HG02884 (cell line): ENCODE results near the gene SORL1-AS1.

Experiments used
- ATAC-seq: cut with Tn5 transposase; IDR thresholded peaks from one replicate; pipeline ENCODE4 v1.9.1; 2021; ENCODE audit warnings: mild to moderate bottlenecking, moderate library complexity; ENCODE audit not compliant: unreplicated experiment

The SORL1-AS1 gene

DNA sequence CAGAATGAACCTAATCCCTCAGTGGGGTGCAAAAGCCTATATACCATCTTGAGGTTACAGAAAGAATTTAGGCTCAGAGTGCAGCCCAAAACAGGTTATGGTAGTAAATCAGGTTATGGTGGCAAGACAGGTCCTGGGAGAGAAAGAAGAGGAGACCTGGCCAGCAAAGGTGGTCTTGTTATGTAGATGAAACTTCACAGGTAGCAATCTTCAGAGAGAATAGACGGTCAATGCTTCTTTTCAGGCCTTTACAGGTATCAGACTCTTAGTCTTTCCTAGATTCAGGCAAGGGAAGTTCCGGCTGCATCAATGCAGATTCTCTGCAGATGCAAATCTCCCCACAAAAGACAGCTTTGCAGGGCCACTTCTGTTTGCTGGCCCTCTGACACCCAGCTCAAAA lies 46.5 kb downstream of the SORL1-AS1 start:
- ATAC-seq: no peak

DNA sequence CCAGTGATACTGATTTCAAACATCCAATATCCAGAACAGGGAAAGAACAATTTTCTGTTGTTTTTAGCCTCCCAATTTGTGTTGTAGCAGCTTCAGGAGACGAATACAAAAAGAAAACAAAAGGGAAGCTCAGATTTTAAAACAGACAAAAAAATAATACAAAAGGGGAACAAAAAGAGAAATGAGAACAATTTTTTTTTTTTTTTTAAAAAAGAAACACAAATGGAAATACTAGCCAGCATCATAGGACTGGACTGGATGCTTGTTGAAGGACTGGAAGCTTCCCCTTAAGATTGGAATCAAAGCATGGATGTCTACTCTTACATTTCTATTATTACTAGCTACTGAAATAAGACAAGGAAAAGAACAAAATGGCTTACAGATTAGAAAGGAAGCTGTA lies 47.1 kb downstream of the SORL1-AS1 start:
- ATAC-seq: no peak

- ATAC-seq: no peak
Measured at GRCh38 chr11:121394785-121395184, 58.0 kb downstream of the SORL1-AS1 start.

GRCh38 chr11:121393855-121394254 lies 58.9 kb downstream of the SORL1-AS1 start:
- no peak for ATAC-seq

DNA sequence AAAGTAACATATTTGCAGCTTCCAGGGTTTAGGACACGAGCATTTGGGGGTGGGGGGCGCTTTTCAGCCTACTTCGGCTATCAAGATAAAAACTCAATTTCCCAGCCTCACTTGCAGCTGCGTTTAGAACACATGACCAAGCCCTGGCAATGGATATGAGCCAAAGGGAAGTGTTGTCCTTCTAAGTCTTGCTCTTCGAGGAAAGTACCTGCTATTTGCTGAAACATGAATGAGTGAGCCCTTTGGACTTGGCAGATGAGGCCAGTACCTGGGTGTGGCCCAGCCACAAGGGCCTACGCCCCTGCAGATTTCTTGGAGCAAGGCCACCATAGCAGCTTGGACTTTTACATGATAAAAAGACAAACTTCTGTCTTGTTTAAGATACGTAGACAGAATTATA lies 60.9 kb downstream of the SORL1-AS1 start:
- no peak for ATAC-seq

GRCh38 chr11:121389651-121390050 lies 63.1 kb downstream of the SORL1-AS1 start:
- no peak for ATAC-seq
